T-helper 2 cell treated with Interferon-gamma antibody and Interleukin-4, amounts not matched to agents 5 μg/mL and 100 μg/mL, for 36 hours (primary cell): ENCODE measurements around the gene MYL12B.

Source experiments
- DNase-seq: peaks from one replicate; pipeline ENCODE4 v3.0.0; 2021; ENCODE audit warnings: low spot score
- H3K27ac Mint-ChIP-seq: one replicate; pipeline ENCODE4 v1.8.0; 2021; ENCODE audit warnings: mild to moderate bottlenecking, mixed read lengths
- H3K27me3 Mint-ChIP-seq: one replicate; pipeline ENCODE4 v1.8.0; 2021; ENCODE audit warnings: low read depth, mixed read lengths
- H3K36me3 Mint-ChIP-seq: one replicate; pipeline ENCODE4 v1.8.0; 2021; ENCODE audit warnings: low read depth, mixed read lengths
- H3K4me1 Mint-ChIP-seq: one replicate; pipeline ENCODE4 v1.8.0; 2021; ENCODE audit warnings: low read depth, mixed read lengths
- H3K4me3 Mint-ChIP-seq: one replicate; pipeline ENCODE4 v1.8.0; 2022; ENCODE audit warnings: mild to moderate bottlenecking, moderate library complexity, mixed read lengths
- H3K9me3 Mint-ChIP-seq: one replicate; pipeline ENCODE4 v1.8.0; 2021; ENCODE audit warnings: mixed read lengths

MYL12B gene

GRCh38 chr18:3225588-3225987 lies 36.3 kb upstream of the MYL12B start:
- no peak for DNase-seq
- Mint-ChIP-seq H3K4me3 (no peak overlapping the region), H3K27ac (no peak overlapping the region), H3K4me1 (peaks cover 12% of the 10 kb centered on the region), H3K27me3 (peaks cover 30% of the 10 kb centered on the region), H3K36me3 (no peaks in the 10 kb centered on the region), H3K9me3 (no peaks in the 10 kb centered on the region)

GRCh38 chr18:3226048-3226447 lies 35.9 kb upstream of the MYL12B start:
- Mint-ChIP-seq H3K36me3 (no peaks in the 10 kb centered on the region), H3K4me3 (no peak overlapping the region), H3K27me3 (peaks cover 25% of the 10 kb centered on the region), H3K27ac (no peak overlapping the region), H3K4me1 (peaks cover 12% of the 10 kb centered on the region), H3K9me3 (no peaks in the 10 kb centered on the region)
- no peak for DNase-seq

- no peak overlapping the region for H3K4me3 Mint-ChIP-seq
- H3K4me1 Mint-ChIP-seq, result peaks cover 3% of the 10 kb centered on the region
- H3K9me3 Mint-ChIP-seq, result no peaks in the 10 kb centered on the region
Measured at GRCh38 chr18:3230401-3231334, 31.3 kb upstream of the MYL12B start.

GRCh38 chr18:3233004-3233403 lies 28.9 kb upstream of the MYL12B start:
- Mint-ChIP-seq H3K27ac (no peak overlapping the region), H3K4me3 (no peak overlapping the region), H3K36me3 (no peaks in the 10 kb centered on the region), H3K9me3 (no peaks in the 10 kb centered on the region), H3K27me3 (peaks cover 3% of the 10 kb centered on the region), H3K4me1 (peaks cover 3% of the 10 kb centered on the region)
- DNase-seq, result no peak

More at GRCh38 chr18:3230401-3231334, 31.3 kb upstream of the MYL12B start:
- H3K27me3 Mint-ChIP-seq, result peaks cover 11% of the 10 kb centered on the region
- no peak overlapping the region for H3K27ac Mint-ChIP-seq
- DNase-seq, result no peak
- H3K36me3 Mint-ChIP-seq, result no peaks in the 10 kb centered on the region

GRCh38 chr18:3233433-3234168 lies 28.3 kb upstream of the MYL12B start:
- no peaks in the 10 kb centered on the region for H3K9me3 Mint-ChIP-seq
- peaks cover 2% of the 10 kb centered on the region for H3K4me1 Mint-ChIP-seq
- no peak overlapping the region for H3K4me3 Mint-ChIP-seq
- DNase-seq, result no peak
- H3K27ac Mint-ChIP-seq, result no peak overlapping the region
- H3K36me3 Mint-ChIP-seq, result no peaks in the 10 kb centered on the region
- peaks cover under 1% of the 10 kb centered on the region for H3K27me3 Mint-ChIP-seq

- peaks cover 1% of the 10 kb centered on the region for H3K4me1 Mint-ChIP-seq
- no peak overlapping the region for H3K4me3 Mint-ChIP-seq
- H3K36me3 Mint-ChIP-seq, result peaks cover 2% of the 10 kb centered on the region
- H3K9me3 Mint-ChIP-seq, result no peaks in the 10 kb centered on the region
- H3K27ac Mint-ChIP-seq, result no peak overlapping the region
- no peak for DNase-seq
- no peaks in the 10 kb centered on the region for H3K27me3 Mint-ChIP-seq
Measured at GRCh38 chr18:3234457-3234856, 27.5 kb upstream of the MYL12B start.

- H3K9me3 Mint-ChIP-seq, result peaks cover 7% of the 10 kb centered on the region
- H3K27ac Mint-ChIP-seq, result no peak overlapping the region
- no peak for DNase-seq
- H3K4me3 Mint-ChIP-seq, result no peak overlapping the region
- peaks cover 7% of the 10 kb centered on the region for H3K36me3 Mint-ChIP-seq
- H3K4me1 Mint-ChIP-seq, result peaks cover 1% of the 10 kb centered on the region
- H3K27me3 Mint-ChIP-seq, result no peaks in the 10 kb centered on the region
Measured at GRCh38 chr18:3235846-3236245, 26.1 kb upstream of the MYL12B start.

GRCh38 chr18:3236470-3236869 lies 25.5 kb upstream of the MYL12B start:
- Mint-ChIP-seq H3K4me3 (no peak overlapping the region), H3K4me1 (peaks cover 1% of the 10 kb centered on the region), H3K27ac (no peak overlapping the region), H3K27me3 (no peaks in the 10 kb centered on the region), H3K9me3 (peaks cover 11% of the 10 kb centered on the region), H3K36me3 (peaks cover 11% of the 10 kb centered on the region)
- DNase-seq, result no peak

- Mint-ChIP-seq H3K4me3 (no peak overlapping the region), H3K27me3 (no peaks in the 10 kb centered on the region), H3K4me1 (peaks cover 1% of the 10 kb centered on the region), H3K9me3 (peaks cover 21% of the 10 kb centered on the region), H3K36me3 (peaks cover 20% of the 10 kb centered on the region), H3K27ac (no peak overlapping the region)
- DNase-seq, result no peak
Measured at GRCh38 chr18:3238742-3239141, 23.2 kb upstream of the MYL12B start.

- peak overlapping the region; percentile 41 for H3K27ac Mint-ChIP-seq
- peak overlapping the region; percentile 88 for H3K4me3 Mint-ChIP-seq
- peaks cover 21% of the 10 kb centered on the region for H3K4me1 Mint-ChIP-seq
- no peak for DNase-seq
- H3K36me3 Mint-ChIP-seq, result peaks cover 39% of the 10 kb centered on the region
- H3K27me3 Mint-ChIP-seq, result peaks cover 2% of the 10 kb centered on the region
- peaks cover 21% of the 10 kb centered on the region for H3K9me3 Mint-ChIP-seq
Measured at GRCh38 chr18:3245185-3245564, 16.8 kb upstream of the MYL12B start.

GRCh38 chr18:3245853-3246634 lies 15.9 kb upstream of the MYL12B start:
- H3K27ac Mint-ChIP-seq, result peak overlapping the region; percentile 99
- peak overlapping the region; percentile 88 for H3K4me3 Mint-ChIP-seq
- peaks cover 2% of the 10 kb centered on the region for H3K27me3 Mint-ChIP-seq
- peaks cover 26% of the 10 kb centered on the region for H3K4me1 Mint-ChIP-seq
- DNase-seq, result peak; percentile 84
- H3K36me3 Mint-ChIP-seq, result peaks cover 38% of the 10 kb centered on the region
- peaks cover 12% of the 10 kb centered on the region for H3K9me3 Mint-ChIP-seq

- peak overlapping the region; percentile 99 for H3K27ac Mint-ChIP-seq
- peaks cover 2% of the 10 kb centered on the region for H3K27me3 Mint-ChIP-seq
- H3K4me3 Mint-ChIP-seq, result peak overlapping the region; percentile 88
- peak; percentile 23 for DNase-seq
- peaks cover 31% of the 10 kb centered on the region for H3K4me1 Mint-ChIP-seq
- peaks cover 39% of the 10 kb centered on the region for H3K36me3 Mint-ChIP-seq
- peaks cover 7% of the 10 kb centered on the region for H3K9me3 Mint-ChIP-seq
Measured at GRCh38 chr18:3246635-3247239, 15.2 kb upstream of the MYL12B start.

GRCh38 chr18:3247240-3248061 lies 14.5 kb upstream of the MYL12B start, which contains the start of gene MYL12A:
Gene MYL12A (plus strand): TSS chr18:3247801. CDS start chr18:3253248, 5,447 bp downstream.
- peak within 1 kb of the TSS; percentile 88 for H3K4me3 Mint-ChIP-seq
- H3K27ac Mint-ChIP-seq, result peak within 1 kb of the TSS; percentile 99
- H3K9me3 Mint-ChIP-seq, result no peaks in the 10 kb centered on the region
- DNase-seq, result peak; percentile 98
- peaks cover 2% of the 10 kb centered on the region for H3K27me3 Mint-ChIP-seq
- peaks cover 37% of the 10 kb centered on the region for H3K36me3 Mint-ChIP-seq
- H3K4me1 Mint-ChIP-seq, result peaks cover 36% of the 10 kb centered on the region
